Cortex of kidney (tissue), 1 donor: ENCODE results near the gene PTPN3.

ENCODE experiments used
- DNase-seq: peaks from one replicate; lab custom pipeline; 2025; lab: John Stamatoyannopoulos, UW

Gene PTPN3

DNA sequence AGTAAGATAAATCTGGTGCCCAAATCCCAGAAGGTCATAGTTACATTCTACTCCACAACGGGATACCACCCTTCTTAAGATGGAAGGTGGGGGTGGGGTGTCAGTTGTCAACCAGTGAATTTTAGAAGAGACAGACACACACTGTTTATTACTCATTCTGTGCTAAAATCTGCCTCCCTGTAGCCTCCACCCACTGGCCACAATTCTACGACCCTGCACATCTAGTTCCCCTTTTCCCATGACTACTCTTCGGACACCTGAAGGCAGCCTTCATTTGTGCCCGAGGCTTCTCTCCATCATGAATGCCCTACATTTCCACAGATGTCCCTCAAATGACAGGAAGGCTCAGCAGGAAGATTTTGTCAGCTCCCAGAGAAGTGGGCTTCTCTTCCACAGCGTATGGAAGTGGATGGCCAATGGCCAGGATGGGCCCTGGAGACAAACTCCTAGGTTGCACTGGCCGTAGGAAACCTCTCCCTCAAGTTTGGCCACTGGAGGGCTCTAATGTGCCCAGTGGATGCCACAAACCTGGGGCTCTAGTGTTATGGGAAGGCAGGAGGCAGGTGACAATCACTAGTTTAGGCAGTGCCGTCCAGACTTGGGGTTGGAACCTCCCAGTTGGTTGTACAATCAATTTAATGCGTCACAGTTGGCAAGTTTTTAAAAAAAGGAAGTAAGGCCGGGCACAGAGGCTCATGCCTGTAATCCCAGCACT lies 46.6 kb downstream of the PTPN3 start:
- no peak for DNase-seq

DNA sequence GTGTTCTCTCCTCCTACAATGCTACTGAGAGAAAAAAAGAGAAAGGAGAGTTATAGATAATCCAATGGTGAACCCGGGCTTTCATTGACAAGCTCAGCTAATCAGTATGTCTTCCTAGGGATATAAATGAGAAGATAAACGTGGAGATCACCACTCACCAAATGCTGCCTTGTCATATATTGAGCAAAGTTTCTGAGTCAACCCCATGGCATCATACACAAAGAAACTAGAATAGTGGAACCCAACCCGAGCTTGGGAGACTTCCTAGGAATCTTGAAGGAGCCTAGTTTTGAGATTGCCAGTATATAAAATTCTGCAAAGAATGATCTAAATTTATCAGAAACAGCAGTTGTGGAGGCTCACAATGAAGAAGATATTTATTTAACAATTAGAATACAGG lies 47.8 kb downstream of the PTPN3 start:
- no peak for DNase-seq

DNA sequence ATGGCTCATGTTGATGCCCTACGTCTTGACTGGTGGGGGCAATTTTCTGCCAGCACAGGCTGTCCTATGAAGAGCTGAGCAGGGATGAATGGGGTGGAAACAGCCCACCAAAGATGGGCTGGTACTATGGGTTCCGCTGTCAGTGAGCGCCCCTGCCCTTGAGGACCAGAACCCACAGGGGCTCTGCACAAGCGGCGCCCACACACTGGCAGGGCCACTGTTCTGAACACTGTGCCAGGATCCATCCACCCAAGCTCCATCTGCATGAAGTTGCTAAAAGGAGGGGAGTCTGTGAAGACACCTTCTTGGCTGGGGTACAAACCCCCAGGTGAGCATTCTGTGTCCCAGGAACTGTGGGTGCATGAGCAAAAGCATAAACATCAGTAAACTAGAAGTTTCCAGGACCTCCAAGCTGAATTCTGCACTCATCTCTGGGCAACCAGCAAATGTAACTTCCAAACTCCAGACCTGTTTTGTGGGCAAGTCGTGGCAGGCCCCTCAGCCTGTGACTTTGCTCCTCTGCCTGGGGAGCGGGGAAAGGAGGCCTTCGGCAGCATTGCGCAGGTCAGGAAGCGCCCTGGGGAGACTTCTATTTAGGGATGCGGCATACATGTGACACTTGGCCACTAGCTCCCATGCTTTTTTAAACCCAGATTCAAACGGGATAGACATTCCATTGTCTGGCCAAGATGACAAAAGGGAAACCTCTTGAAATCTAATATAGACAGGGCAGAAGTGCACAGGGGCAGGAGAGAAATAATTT lies 48.9 kb downstream of the PTPN3 start:
- DNase-seq: no peak

DNA sequence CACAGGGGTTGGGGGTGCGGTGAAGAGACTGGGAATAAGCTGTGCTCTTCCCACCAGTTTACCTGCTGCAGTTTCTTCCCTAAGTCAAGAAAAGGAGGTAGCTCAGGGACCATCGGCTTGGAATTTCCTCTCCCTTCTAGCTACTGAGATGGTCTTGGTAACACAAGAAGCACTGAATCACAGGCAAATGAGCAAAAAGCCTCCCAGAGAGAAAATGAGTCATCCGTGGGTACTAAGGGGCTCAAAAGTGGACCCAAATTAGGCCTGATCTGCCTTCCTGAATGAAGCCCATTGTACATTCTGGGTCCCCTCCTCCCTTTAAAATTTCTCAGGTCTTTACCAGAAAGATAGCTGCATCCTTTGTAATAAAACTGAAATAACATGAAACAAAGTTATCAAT lies 49.9 kb downstream of the PTPN3 start:
- no peak for DNase-seq

DNA sequence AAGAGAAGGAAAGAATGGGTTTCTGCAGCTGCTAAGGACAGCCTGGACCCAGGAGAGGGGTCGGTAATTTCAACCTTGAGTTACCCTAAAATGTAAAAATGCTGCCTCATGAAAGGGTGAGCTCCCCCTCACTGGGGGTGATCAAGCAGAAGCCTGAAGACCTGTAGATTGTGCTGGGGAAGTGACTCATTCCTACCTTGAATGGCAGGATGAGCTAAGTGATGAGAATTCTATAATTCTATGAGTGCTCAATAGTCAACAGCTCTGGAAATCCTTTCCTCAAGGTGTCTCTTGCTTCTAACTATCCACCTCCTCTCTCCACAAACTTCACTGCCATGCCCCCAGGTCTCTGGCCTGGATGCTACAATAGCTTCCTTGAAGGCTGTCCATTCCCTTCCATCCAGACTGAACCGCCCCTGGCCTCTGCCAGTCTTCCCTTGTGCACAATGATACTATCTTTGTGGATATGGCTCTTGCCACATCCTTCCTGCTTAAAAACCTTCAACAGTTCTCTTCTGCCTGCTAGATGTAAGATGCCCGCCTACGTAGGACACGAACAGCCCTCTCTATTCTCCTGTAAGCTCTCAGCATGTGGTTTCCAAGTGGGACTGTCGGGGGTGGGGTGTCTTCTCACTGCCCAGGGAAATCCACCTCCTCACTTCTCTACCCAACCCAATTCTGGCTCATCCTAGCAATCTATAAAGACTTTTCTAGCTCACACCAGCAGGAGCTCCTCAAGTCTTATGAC lies 50.6 kb downstream of the PTPN3 start:
- DNase-seq: no peak

DNA sequence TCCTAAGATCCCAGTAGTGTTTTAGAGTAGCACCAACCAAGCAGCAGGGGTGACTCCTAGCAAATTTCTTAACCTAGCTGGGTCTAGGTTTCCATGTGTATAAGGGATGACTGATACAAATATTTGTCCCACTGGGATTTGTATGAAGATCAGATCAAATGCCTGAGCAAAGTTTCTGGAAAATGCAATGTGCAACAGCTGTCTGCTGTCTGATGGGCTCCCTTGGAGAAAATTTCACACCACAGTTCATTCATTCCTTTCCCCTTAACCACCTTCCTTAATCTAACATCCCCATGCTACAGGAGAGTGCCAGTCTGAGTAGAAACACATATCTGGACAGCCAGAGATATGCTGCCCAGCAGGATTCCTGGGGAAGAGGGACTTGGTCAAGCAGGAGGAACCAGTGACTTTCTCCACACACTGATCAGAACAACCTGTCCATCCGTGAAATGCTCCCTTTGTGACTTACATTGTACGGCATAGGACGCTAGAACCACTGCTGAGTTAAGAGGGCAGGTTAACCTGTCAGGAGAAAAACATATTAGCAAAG lies 53.3 kb downstream of the PTPN3 start:
- DNase-seq: no peak

DNA sequence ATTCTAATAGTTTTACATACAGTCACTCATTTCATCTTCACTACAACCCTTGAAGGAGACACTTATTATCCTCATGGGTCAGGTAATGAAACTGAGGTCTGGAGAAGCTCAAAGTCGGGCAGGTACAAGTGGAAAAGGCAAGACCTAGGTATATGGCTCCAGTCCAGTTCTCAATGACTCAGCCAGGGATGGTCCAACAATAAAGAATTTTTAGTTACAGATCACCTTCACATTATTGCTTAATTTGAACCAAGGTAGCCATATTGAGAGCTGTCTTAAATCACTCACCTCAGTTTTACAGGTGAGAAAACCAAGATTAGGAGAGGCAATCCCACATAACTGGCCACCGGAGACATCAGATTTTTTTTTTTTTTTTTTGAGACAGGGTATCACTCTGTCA lies 55.4 kb downstream of the PTPN3 start:
- no peak for DNase-seq

DNA sequence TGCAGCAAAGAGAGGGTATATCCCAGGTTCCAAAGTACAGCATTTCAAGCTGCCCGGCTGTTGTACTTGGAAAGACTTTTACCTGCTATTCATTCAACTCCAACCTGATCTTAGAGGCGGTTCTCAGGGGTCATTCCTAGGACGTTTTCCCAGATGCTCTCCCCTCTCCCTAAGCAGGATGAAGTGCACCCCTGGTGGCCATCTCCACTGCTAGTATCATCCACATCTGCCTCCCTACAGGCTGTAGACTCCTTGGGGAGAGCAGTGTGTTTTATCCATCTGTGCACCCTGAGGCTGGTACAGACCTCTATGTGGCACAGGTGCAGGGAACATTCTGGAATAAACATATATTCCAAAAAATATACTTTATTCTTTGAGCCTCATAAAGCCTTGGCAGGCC lies 56.8 kb downstream of the PTPN3 start:
- DNase-seq: no peak

DNA sequence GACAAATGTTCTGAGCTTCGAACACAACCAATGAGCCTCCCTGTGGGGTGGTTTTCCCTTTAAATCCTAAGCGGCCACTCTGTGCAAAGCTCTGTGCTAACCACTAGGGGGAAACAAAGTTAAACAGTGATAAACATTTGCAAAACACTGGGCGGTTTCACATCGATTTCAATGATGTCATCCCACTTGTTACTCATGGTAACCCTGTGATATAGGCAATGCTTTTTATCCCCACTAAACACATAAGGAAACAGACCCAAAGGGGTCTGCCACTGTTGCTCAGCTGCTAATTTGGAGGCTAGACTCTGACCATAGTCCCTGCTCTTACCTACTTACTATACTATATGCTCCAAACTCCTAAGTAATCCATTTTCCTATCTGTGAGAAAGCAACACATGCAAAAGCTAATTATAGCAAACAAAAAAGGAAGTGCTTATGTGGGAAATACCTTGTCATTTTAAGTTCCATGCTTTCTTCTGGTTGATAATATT lies 57.3 kb downstream of the PTPN3 start:
- DNase-seq: no peak

DNA sequence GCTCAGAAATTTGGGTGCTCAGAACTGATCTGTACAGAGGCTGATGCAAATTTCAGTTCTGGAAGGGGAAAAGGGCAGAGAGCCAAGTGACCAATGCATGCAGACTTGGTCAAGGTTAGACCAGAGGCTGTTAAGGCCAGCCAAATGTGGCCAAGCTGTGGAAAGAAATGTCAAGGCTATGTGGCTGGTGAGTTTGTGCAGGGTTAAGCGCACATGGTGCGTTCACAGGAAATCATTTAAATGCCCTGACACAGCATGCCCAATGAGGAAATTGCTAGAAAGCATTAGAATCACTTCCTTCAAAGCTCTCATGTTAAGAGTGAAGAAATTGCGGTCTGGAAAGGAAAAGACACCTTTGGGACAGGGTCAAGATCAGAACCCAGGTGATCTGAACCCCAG lies 58.0 kb downstream of the PTPN3 start:
- DNase-seq: no peak

DNA sequence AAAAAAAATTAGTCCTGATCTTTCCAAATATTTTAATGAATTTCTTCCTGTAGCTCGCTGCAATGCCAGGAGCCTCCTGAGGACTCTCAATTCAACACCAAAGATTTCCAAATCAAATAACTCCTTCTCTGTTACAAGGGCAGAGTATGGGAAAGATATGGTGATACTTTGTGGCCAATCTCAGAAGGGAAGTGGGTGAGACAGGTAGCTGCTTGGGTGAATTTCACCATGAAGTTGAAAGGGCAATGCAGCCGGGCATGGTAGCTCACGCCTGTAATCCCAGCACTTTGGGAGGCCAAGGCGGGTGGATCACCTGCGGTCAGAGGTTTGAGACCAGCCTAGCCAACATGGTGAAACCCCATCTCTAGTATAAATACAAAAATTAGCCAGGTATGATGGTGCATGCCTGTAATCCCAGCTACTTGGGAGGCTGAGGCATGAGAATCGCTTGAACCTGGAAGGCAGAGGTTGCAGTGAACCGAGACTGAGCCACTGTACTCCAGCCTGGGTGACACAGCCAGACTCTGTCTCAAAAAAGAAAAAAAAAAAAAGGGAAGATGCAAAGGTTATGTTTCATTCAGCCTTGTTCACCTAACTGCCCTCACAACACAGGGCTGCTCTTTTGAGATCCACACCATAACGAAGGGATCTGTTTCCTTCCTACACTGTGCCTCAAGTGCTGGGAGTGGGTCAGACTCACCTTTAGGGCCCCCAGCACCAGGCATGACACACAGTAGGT lies 58.6 kb downstream of the PTPN3 start:
- no peak for DNase-seq

DNA sequence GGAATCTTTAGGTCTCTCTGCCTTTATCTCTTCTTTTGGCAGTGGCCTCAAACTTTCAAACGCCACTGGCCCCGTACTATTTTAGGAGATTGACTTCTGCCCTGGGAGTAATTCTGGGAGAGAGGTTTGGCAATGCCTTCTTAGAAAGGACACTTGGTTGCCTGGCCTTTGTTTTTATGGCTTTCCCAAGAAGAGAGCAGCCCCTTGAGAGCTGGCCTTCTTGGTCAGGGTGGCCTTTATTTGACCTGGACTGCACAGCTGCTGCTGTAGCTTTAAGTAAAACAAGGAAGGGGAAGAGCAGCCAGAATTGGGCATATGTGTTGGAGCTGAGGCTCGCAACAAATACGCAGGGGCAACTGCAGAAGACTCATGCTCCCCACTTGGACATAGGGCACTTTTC lies 60.8 kb downstream of the PTPN3 start:
- DNase-seq: no peak

DNA sequence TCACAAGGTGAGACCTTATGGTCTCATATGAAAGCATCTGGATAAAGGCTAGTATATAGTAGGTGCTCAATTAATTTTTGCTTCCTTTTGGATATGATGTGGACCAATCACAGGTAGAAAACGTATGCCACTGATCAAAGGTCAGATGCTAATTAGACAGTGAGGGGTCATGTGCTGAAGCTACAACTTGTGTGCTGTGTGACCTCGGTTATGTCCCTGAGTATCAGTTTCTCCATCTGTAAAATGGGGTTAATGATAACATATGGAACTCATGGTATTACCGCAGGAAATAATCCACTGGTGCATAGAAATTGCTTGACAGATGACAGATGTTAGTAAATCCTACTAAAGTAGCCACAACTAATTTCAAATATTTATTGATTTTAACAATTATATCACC lies 62.0 kb downstream of the PTPN3 start:
- DNase-seq: no peak

DNA sequence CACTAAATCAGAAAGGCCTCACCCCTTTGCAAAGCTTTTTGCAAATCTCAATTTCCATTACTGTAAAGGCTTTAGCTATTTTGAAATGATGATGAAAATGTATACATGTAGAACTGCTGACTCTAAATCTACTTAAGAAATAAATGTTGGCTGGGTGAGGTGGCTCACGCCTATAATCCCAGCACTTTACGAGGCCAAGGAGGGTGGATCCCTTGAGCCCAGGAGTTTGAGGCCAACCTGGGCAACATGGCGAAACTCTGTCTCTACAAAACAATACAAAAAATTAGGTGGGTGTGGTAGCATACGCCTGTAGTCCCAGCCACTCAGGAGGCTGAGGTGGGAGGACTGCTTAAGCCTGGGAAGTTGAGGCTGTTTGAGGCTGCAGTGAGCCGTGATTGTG lies 64.6 kb downstream of the PTPN3 start:
- DNase-seq: no peak

DNA sequence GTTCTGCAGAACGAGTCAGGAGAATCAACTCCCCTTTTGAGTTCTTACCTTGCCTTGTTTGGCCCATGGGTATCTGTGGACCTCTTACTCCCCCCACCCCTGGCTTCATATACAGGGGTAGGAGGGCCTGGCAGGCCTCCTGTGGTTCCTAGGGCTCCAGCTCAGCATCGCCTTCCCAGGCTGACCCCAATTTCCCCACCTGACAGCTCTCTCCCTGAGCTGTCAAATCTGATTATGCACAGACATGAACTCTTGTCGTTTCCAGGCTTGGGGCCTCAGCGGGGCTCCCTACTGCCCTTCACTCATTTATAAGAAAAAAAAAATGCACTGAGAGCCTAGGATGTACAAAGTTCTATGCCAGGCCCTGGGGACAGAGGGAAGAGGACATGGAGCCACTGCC lies 67.9 kb downstream of the PTPN3 start:
- DNase-seq: no peak

DNA sequence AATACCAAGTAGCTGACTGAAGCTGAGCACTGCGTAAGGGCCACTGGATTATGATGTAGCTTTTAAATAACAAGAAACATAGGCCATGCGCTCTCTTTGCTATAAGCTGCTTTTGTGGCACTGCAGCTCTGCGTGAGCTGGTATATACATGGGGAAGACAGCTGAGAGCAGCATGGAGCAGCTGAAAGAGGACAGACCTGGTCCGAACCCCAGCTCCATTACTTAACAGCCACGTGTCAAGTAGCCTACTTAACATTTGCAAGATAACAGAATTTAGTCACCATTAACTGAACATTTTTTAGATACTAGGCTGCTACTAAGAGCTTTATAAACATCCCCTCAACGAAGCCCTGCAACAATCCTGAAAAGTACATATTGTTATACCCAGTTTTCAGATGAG lies 69.3 kb downstream of the PTPN3 start:
- DNase-seq: no peak

DNA sequence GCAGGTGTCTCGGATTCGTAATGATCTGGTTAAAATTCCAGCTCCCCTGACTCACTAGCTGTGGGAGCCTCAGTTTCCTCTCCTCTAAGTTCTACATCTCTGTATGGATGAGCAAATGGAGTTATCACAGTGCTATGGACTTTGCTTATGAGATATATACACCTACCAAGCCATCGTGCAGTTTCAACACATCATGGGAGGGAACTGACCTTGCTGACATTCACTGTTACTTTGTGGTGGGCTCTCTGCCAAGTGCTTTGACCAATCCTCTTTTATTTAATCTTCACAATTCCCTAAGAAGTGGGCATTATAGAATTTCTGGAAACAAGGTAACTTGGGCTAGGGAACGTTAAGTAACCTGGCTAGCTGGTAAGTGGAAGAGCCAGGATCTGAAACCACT lies 70.2 kb downstream of the PTPN3 start:
- no peak for DNase-seq

DNA sequence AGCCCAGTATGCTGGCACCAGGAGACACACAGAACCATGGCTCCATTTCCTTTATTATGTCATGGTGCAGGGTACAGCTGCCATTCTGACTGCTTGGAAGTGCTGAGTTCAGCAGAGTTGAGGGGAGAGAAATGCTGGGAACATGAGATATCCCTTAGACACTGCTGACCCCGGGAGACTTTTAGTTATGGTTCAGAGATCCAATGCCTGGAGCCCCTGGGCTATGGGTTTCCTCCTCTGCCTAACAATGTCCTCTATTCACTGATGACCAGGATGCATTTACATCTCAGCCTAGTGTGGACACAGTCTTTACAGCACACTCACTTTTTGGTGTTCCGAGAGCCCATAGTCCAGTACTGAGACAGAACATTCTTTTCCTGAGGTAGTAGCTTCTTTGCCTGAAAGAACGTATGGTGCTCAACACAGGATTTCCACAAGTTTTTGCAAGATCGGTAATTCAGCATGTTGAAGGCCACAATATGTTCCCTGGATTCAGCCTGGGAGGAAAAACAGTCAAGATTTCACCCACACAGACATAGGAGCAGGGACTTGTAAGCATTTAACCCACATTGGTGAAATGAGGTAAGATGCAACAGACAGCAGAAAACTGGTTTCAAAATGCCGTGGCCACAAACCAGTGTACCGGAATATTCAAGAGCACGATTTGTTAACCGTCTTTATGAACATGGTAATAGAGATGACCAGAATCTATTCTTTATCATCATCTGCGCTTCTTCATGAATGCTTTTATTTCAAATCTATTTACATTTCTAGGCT lies 71.3 kb downstream of the PTPN3 start:
- no peak for DNase-seq

DNA sequence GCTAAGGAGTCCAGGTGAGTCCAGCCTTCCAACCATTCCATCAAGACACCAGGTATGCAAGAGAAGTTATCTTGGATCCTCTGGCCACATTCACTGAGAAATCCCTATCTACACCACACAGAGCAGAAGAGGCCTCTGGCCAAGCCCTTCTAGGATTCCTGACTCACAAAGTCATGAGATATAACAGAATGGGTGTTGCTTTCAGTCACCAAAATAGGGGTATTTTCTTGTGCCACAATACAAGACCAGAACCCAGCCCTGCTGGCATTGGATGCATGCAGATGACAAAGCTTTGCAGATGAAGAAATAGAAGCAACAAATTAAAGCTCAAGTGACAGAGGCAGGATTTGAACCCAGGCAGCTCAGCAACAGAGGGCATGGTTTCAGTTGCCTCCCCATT lies 73.5 kb downstream of the PTPN3 start:
- DNase-seq: no peak

DNA sequence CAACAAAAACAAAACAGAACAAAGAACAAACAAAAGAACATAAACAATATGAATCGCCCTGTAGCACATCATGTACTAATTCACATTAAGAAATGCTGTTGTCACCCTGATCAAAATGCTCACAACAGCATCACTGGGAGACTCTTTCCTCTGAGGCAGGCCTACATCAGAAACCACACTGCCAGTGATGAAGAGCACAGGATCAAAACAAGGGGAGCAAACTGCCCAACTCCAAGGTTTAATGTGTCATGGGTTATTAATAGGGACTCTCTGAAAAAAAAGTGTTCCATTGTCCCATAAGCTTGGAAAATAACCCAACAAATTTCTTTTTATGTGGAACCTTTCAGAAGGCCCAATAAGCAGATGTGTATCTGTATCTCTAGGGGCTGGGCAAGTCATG lies 74.2 kb downstream of the PTPN3 start:
- no peak for DNase-seq

DNA sequence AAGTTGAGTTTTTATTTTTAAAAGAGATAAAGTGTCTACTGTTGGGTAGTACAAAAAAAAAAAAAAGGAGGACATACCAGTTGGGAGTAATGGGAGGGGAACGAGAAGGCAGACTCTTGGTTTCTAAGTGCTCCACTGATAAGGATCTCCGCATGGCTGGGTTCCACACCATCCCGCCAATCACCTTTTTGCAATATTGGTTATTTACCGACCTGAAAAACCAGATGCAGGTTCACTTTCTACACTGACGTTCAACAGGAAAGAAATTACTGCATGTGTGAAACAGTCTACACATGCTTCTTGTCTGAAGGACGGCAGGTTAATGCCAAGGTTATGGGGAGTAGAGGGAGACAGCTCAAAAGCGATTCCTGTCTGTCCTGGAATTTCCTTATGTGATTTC lies 75.5 kb downstream of the PTPN3 start:
- DNase-seq: no peak
